Ecto neural progenitor cell (in vitro differentiated cells): ENCODE results near the gene PCGF5.
"Not testable (repeated sequence)": the region's sequence is repeated elsewhere in the genome, so short reads cannot be mapped to it uniquely, and the experiment has no call there.

Experiments used
- DNase-seq: peaks from one replicate; pipeline ENCODE4 v3.0.0-alpha.2; 2018; ENCODE audit warnings: low spot score

The PCGF5 gene

DNA sequence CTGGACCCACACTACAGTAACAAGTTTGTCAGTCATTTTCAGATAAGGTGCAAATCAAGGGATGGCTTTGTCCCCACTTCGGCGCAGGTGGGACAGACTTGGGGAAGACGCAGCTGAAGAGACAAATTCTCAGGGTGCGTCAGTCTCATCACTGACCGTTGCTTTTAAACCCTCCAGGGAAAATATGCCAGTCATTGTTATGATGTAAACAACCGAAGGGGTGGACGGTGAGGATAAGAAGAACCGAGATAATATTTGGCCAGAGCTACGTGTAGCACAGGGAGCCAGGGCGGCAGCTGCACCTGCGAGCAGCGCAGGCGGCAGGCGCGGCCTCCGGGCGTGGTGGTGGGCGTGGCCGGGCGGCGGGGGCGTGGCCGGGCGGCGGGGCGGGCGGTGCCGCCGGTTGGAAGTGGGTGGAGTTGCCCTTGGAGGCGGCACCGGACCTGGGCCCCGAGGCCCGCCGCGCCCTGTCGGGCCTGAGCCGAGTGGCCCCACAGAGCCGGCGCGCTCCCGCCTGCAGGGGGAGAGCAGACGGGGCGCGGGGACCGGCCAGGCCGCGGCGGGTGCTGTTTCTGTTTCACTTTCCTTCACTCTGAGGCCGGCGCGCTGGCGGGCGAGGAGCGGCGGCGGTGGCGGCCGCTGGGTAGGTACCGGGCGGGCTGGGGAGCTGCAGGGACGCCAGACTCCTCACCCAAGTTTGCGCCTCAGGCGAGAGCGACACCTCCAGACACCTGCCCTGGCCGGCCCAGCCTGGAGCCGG, at the start of gene PCGF5:
PCGF5 (plus strand) TSS at position 470 of the 760 bp plus-strand sequence. CDS start 2,209 bp downstream, outside the sequence.
- peak; percentile 94 for DNase-seq

DNA sequence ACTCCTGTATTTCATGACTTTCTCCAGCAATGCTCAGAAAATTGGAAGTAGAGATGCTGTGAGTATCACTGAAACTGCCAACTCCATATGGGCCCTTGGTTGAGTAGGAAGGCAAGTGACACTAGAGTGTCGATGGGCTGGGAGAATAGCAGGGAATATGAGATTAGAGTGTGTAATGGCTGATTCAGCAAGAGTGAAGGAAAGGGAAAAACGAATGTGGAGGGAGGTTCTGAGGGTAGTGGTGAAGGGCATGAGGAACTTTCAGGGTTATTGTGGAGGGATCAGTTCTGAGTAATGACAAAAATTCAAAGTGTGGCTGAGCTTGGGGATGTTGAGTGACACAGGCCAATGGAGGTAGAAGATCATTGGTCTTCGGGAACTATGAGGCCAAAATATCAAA, 49.0 kb upstream of the PCGF5 start:
- DNase-seq, result no peak

- DNase-seq, result no peak
Measured at GRCh38 chr10:91172348-91172747, 48.1 kb upstream of the PCGF5 start.

DNA sequence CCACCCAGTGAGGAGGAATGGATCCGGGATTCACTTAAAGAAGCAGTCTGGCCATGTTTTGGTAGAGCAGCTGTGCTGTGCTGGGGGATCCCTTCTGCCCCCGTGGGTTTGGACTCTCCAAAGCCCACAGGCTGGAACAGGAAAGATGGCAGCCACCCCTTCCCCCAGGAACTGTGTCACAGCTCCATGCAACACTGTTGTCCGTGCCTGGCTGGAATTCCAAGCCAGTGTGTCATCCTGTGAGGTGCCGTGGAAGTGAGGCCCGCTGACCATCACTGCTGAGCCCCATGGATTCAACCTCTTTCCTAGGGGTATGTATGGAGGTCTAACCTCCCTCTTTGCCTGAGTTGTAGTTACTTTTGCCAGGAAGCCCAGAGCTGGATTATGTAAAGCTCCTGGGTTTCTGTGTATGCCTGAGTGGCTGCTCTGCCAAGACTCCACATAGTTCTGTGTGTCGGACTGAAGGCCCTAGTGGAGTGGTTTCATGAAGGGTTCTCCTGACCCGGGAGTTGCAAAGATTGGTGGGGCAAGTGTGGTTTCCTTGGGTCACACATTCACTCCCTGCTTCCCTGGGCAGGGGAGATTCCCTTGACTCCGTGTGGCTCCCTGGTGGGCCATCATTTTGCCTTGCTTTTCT, 35.1 kb upstream of the PCGF5 start:
- no peak for DNase-seq

GRCh38 chr10:91187156-91187555, 33.3 kb upstream of the PCGF5 start:
- no peak for DNase-seq

DNA sequence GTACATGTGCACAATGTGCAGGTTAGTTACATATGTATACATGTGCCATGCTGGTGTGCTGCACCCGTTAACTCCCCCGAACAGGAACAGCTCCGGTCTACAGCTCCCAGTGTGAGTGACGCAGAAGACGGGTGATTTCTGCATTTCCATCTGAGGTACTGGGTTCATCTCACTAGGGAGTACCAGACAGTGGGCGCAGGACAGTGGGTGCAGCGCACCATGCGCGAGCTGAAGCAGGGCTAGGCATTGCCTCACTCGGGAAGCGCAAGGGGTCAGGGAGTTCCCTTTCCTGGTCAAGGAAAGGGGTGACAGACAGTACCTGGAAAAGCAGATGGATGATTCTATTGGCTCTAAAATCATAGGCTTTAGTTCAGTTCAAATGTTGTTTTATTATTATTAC, 32.5 kb upstream of the PCGF5 start:
- not testable (repeated sequence) for DNase-seq

DNA sequence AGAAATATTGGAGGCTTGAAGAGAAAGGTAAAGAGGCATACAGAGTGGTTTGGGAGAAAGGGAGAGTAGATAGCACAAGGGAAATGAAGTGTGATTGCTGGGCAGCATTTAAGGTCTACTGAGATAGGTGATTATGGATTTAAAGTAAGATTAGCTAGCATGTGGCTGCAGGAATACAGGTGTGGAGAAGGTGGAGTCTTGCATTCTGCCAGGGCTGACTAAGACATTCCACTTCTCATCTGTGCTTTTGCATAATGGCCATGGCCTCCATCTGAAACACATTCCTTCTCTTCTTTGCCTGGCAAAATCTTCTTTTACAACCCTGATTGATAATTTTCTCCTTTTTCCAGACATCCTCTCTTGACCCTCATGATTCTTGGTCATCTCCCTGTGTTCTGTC, 31.6 kb upstream of the PCGF5 start:
- no peak for DNase-seq

GRCh38 chr10:91190388-91190870, 30.0 kb upstream of the PCGF5 start:
- no peak for DNase-seq

DNA sequence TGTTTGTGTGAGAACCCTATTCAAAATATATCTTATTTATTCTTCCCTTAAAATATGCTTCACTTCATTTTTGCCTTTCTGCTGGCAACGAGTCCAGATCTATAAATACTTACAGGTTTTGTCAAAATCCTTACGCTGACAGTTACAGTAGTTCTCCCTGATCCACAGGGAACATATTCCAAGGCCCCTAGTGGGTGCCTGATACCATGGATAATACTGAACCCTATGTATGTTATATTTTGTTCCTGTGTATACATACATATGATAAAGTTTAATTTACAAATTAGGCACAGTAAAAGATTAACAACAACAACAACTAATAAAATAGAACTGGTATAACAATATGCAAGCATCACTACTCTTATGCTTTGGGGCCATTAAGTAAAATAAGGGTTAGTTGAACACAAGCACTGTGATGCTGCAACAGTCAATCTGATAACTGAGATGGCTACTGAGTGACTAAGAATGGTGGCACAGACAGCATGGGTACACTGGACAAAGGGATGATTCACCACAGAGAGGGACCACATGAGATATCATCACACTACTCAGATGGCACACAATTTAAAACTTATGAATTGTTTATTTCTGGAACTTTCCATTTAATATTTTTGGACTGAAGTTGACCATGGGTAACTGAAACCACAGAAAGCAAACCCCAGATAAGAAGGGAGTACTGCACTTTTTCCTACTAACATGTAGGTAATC, 29.4 kb upstream of the PCGF5 start:
- DNase-seq, result no peak

GRCh38 chr10:91191584-91191919, 28.9 kb upstream of the PCGF5 start:
- no peak for DNase-seq

DNA sequence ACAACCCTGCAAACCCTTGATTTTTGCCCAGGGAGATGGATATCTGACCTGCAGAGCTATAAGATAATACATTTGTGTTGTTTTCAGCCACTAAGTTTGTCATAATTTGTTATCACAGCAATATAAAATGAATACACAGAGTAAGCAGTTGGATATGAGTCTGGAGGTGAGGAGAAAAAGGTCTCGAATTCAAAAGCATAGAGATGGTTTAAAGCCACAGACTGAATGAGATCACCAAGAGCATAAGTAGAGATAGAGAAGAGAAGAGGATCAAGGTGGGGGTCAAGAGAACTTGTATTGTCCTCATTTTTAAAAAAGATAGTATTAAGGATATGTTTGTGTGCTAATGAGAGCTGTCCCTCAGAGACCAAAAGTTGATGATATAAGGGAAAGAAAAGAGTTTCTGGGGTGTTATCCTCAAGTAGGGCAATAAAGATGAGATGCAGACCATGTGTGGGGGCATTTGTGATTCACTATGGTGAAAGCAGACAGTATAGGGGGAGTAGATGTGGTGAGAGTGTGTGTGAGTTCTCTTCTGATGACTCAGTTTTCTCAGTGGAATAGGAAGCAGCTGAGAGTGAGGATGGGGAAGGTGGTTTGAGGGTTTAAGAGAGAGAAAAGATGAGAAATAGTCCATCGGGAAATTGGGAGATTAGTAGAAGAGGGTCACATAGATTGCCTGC, 25.8 kb upstream of the PCGF5 start:
- no peak for DNase-seq

DNA sequence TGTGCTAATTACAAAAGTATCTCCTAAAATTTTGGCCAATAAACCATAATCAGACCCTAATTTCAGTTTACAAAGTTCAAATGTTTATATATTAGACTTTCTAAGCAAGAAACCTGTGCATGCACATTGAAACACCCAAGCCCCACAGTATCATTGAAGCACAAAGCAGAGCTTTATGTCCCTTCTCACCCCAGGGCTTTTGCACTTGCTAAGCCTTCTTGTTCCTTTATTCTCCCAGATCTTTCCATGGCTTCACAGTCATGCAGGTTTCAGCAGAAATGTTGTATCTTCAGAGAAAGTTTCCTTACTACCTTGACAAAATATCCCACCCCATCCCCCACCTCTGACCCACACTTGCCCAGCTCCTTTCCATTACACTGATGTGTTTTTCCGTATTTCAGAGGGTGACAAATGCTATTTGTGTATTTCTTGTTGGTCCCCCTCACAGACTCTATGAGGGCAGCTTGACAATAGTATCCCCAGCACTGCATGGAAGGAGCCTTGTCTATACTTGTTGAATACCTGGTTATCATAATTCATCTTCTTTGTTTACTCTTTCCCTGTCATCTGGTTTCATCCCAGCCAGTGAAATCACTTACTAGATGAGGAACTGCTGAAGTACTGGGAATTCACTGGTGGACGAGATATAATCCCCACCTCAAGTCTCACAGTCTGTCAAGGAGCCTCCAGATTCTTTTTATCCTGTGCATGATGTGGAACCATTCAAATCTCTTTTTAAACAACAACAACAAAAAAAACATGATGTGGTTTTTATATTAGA, 24.0 kb upstream of the PCGF5 start:
- no peak for DNase-seq

GRCh38 chr10:91197127-91197526, 23.3 kb upstream of the PCGF5 start:
- no peak for DNase-seq

- no peak for DNase-seq
Measured at GRCh38 chr10:91198781-91199180, 21.7 kb upstream of the PCGF5 start.

DNA sequence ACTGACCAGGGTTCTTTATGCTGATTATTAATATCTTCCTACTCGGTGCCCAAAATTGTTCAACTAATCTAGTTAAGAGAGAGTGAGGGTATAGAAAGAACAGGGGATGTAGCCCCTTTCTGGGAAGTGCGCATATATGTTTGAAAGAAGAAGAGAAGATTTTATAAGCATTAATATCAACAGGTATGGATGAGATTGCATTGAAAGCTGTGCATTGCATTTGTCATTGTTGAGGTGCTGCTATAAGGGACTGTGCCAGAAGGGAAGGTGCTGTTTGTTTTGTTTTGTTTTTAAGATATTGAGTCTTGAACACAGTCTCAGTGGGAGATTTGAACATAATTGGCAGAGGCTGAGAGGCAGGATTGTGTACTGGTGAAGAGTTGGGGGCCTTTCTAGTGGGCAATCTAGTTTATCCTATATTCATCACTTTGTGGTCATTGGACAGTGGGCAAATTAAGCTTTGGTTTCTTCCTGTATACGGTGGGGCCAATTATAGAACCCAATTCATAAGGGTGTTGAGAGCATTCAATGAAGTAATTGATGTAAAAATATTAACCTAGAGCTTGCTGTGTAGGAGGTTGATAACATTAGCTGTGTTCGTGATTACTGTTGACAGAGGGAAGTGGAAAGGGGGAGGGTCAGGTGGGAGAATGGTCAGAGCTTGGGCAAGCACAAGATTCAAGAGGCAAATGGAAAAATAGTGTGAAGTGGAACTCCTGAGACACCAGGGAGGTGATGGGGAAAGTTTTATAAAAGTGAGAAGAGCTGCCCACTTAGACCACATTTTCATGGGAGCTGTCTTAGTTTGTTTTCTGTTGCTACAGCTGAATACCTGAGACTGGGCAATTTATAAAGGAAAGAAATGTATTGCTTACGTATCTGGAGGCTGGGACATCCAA, 19.9 kb upstream of the PCGF5 start:
- no peak for DNase-seq

DNA sequence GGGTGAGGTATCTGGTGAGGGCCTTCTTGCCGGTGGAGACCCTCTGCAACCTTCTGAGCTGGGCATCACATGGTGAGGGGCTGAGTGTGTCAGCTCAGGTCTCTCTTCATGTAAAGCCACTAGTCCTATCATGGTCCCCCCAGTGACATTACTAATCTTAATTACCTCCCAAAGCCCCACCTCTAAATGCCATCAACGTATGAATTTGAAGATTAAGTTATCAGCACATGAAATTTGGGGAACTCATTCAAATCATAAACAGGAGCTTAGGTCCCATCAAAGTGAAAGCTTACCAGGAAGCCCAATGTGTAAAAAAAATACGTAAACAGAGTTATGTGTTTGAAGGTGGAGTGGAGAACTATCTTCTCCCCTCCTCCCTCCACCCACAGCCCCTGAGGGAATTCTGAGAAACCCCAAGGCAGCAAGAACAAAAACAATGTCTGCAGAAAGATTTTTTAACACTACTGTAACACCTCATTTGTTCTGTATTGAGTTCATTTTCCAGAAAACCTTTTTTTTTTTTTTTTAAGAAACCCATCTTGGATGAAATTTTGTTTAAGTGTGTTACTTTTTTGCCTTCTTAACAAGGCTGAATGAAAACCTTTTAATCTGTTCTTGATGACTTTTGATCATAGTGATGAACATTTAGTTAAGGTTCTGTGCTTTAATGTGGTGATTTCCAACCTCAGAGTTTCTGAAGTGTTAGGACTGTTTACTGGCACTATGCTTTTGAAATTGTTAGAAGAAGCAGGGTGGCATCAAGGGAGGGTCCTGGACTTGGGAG, 19.1 kb upstream of the PCGF5 start:
- DNase-seq, result no peak

- no peak for DNase-seq
Measured at GRCh38 chr10:91206427-91206826, 14.0 kb upstream of the PCGF5 start.

GRCh38 chr10:91206837-91207474, 13.5 kb upstream of the PCGF5 start:
- DNase-seq, result no peak

- no peak for DNase-seq
Measured at GRCh38 chr10:91208642-91209041, 11.8 kb upstream of the PCGF5 start.
